Measurements from ENCODE around the gene RASL12.
"Not testable (repeated sequence)": the region's sequence is repeated elsewhere in the genome, so short reads cannot be mapped to it uniquely, and the experiment has no call there.

RASL12 gene

GRCh38 chr15:65081270-65081669 lies 13.5 kb upstream of the RASL12 start:
- CTCF ChIA-PET, result no interaction called here
- TF ChIP-seq FOXA1 (IDR thresholded peaks at IDR 0.05) (no peak), HDGF (IDR thresholded peaks at IDR 0.05; ENCODE audit: borderline replicate concordance) (no peak), NFRKB (IDR thresholded peaks at IDR 0.05) (no peak), LEF1 (IDR thresholded peaks at IDR 0.05; ENCODE audit: borderline replicate concordance) (no peak), BHLHE40 (IDR thresholded peaks at IDR 0.05; ENCODE audit: borderline replicate concordance) (no peak), FOXM1 (IDR thresholded peaks at IDR 0.05; ENCODE audit: borderline replicate concordance) (no peak), ARNT (IDR thresholded peaks at IDR 0.05) (no peak)
- no peak for DNase-seq (ENCODE audit: extremely low spot score)
- POLR2A ChIA-PET, result no interaction called here

- DNase-seq (ENCODE audit: extremely low spot score), result no peak
- ChIA-PET POLR2A (no interaction called here), CTCF (no interaction called here)
- no peak for TF ChIP-seq ARNT (IDR thresholded peaks at IDR 0.05)
- TF ChIP-seq BHLHE40 (IDR thresholded peaks at IDR 0.05; ENCODE audit: borderline replicate concordance), result no peak
- TF ChIP-seq PKNOX1 (IDR thresholded peaks at IDR 0.05), result no peak
- no peak for TF ChIP-seq FOXA1 (IDR thresholded peaks at IDR 0.05)
- TF ChIP-seq TARDBP (IDR thresholded peaks at IDR 0.05), result no peak
- no peak for TF ChIP-seq HDGF (IDR thresholded peaks at IDR 0.05; ENCODE audit: borderline replicate concordance)
- no peak for TF ChIP-seq LEF1 (IDR thresholded peaks at IDR 0.05; ENCODE audit: borderline replicate concordance)
- no peak for TF ChIP-seq ELF4 (IDR thresholded peaks at IDR 0.05)
- TF ChIP-seq ZNF384 (IDR thresholded peaks at IDR 0.05), result no peak
- no peak for TF ChIP-seq FOXM1 (IDR thresholded peaks at IDR 0.05; ENCODE audit: borderline replicate concordance)
- TF ChIP-seq SP1 (IDR thresholded peaks at IDR 0.05), result no peak
- no peak for TF ChIP-seq FOXK2 (IDR thresholded peaks at IDR 0.05)
- TF ChIP-seq NFRKB (IDR thresholded peaks at IDR 0.05), result no peak
- no peak for TF ChIP-seq L3MBTL2 (conservative IDR thresholded peaks at IDR 0.05)
Observed at GRCh38 chr15:65079580-65079979, 11.8 kb upstream of the RASL12 start.

GRCh38 chr15:65077981-65078352 lies 10.2 kb upstream of the RASL12 start:
- ChIA-PET POLR2A (no interaction called here), CTCF (no interaction called here)
- DNase-seq (ENCODE audit: extremely low spot score), result no peak
- TF ChIP-seq ELF4 (IDR thresholded peaks at IDR 0.05), result no peak
- TF ChIP-seq NFRKB (IDR thresholded peaks at IDR 0.05), result no peak
- no peak for TF ChIP-seq BHLHE40 (IDR thresholded peaks at IDR 0.05; ENCODE audit: borderline replicate concordance)
- TF ChIP-seq L3MBTL2 (conservative IDR thresholded peaks at IDR 0.05), result no peak
- no peak for TF ChIP-seq SP1 (IDR thresholded peaks at IDR 0.05)
- no peak for TF ChIP-seq ZNF384 (IDR thresholded peaks at IDR 0.05)
- no peak for TF ChIP-seq TARDBP (IDR thresholded peaks at IDR 0.05)
- no peak for TF ChIP-seq FOXM1 (IDR thresholded peaks at IDR 0.05; ENCODE audit: borderline replicate concordance)
- TF ChIP-seq ARNT (IDR thresholded peaks at IDR 0.05), result no peak
- TF ChIP-seq PKNOX1 (IDR thresholded peaks at IDR 0.05), result no peak
- no peak for TF ChIP-seq SUZ12 (IDR thresholded peaks at IDR 0.05)
- TF ChIP-seq CTBP1 (IDR thresholded peaks at IDR 0.05; ENCODE audit: borderline replicate concordance), result no peak
- no peak for TF ChIP-seq FOXK2 (IDR thresholded peaks at IDR 0.05)
- no peak for TF ChIP-seq FOXA1 (IDR thresholded peaks at IDR 0.05)
- TF ChIP-seq HDGF (IDR thresholded peaks at IDR 0.05; ENCODE audit: borderline replicate concordance), result no peak
- TF ChIP-seq LEF1 (IDR thresholded peaks at IDR 0.05; ENCODE audit: borderline replicate concordance), result no peak

GRCh38 chr15:65077291-65077980 lies 9.6 kb upstream of the RASL12 start:
- DNase-seq (ENCODE audit: extremely low spot score), result no peak
- POLR2A ChIA-PET, result no interaction called here

GRCh38 chr15:65076486-65077290 lies 8.9 kb upstream of the RASL12 start, which contains the start of gene KBTBD13:
KBTBD13 (plus strand) TSS chr15:65076746; CDS start chr15:65076816, 70 bp downstream.
- TF ChIP-seq FOXK2 (IDR thresholded peaks at IDR 0.05) (no peak), PKNOX1 (IDR thresholded peaks at IDR 0.05) (no peak), ELF4 (IDR thresholded peaks at IDR 0.05) (no peak), HDGF (IDR thresholded peaks at IDR 0.05; ENCODE audit: borderline replicate concordance) (no peak), CTBP1 (IDR thresholded peaks at IDR 0.05; ENCODE audit: borderline replicate concordance) (no peak), ARNT (IDR thresholded peaks at IDR 0.05) (no peak), FOXM1 (IDR thresholded peaks at IDR 0.05; ENCODE audit: borderline replicate concordance) (no peak), ZNF384 (IDR thresholded peaks at IDR 0.05) (no peak), LEF1 (IDR thresholded peaks at IDR 0.05; ENCODE audit: borderline replicate concordance) (no peak), BHLHE40 (IDR thresholded peaks at IDR 0.05; ENCODE audit: borderline replicate concordance) (no peak)
- DNase-seq (ENCODE audit: extremely low spot score), result no peak
- POLR2A ChIA-PET, result no interaction called here
- CTCF ChIA-PET, result no interaction called here

More at GRCh38 chr15:65077291-65077980, 9.6 kb upstream of the RASL12 start:
- TF ChIP-seq FOXA1 (IDR thresholded peaks at IDR 0.05) (no peak), PKNOX1 (IDR thresholded peaks at IDR 0.05) (no peak), CTBP1 (IDR thresholded peaks at IDR 0.05; ENCODE audit: borderline replicate concordance) (no peak), L3MBTL2 (conservative IDR thresholded peaks at IDR 0.05) (no peak), ZNF384 (IDR thresholded peaks at IDR 0.05) (no peak), ELF4 (IDR thresholded peaks at IDR 0.05) (no peak), FOXK2 (IDR thresholded peaks at IDR 0.05) (no peak), TARDBP (IDR thresholded peaks at IDR 0.05) (no peak)
- CTCF ChIA-PET, result no interaction called here

- CTCF ChIA-PET, POLR2A ChIA-PET: not testable (repeated sequence)
Observed at GRCh38 chr15:65075607-65076395, 8.0 kb upstream of the RASL12 start.

GRCh38 chr15:65074946-65075345 lies 7.2 kb upstream of the RASL12 start:
- POLR2A ChIA-PET; DNase-seq (ENCODE audit: extremely low spot score): not testable (repeated sequence)
- CTCF ChIA-PET, result interaction anchor here (1.2 kb wide), 1 partner anchor 27 kb away, joined by 5 read pairs; no protein-coding TSS in a partner anchor

More at GRCh38 chr15:65075607-65076395, 8.0 kb upstream of the RASL12 start:
- DNase-seq (ENCODE audit: extremely low spot score), result not testable (repeated sequence)

All from HEK293T (cell line).